HG02973 (cell line): ENCODE results near the gene AK1.
"Not testable (repeated sequence)": the region's sequence is repeated elsewhere in the genome, so short reads cannot be mapped to it uniquely, and the experiment has no call there.

Experiments
- ATAC-seq: cut with Tn5 transposase; IDR thresholded peaks from one replicate; pipeline ENCODE4 v1.9.1; 2021; ENCODE audit warnings: moderate library complexity; ENCODE audit not compliant: unreplicated experiment

The AK1 gene

GRCh38 chr9:127884976-127885490 lies 7.6 kb upstream of the AK1 start:
- no peak for ATAC-seq

GRCh38 chr9:127884427-127884911 lies 7.0 kb upstream of the AK1 start:
- no peak for ATAC-seq

GRCh38 chr9:127883959-127884358 lies 6.5 kb upstream of the AK1 start:
- no peak for ATAC-seq

GRCh38 chr9:127881715-127882114 lies 4.2 kb upstream of the AK1 start:
- ATAC-seq: not testable (repeated sequence)

GRCh38 chr9:127880143-127880542 lies 2.7 kb upstream of the AK1 start:
- no peak for ATAC-seq

- ATAC-seq: no peak
These were observed 1.3 kb upstream of the AK1 start for GRCh38 chr9:127878652-127879390.

GRCh38 chr9:127878001-127878651 lies 651 bp upstream of the AK1 start:
- ATAC-seq: no peak

GRCh38 chr9:127876764-127877562 lies 512 bp downstream of the AK1 start:
- no peak for ATAC-seq

GRCh38 chr9:127876026-127876763 lies 1.3 kb downstream of the AK1 start:
- ATAC-seq: no peak

GRCh38 chr9:127875306-127875966 lies 2.0 kb downstream of the AK1 start:
- ATAC-seq: no peak

- ATAC-seq: no peak
These were observed 2.9 kb downstream of the AK1 start for GRCh38 chr9:127874301-127875221.

GRCh38 chr9:127873886-127874285 lies 3.6 kb downstream of the AK1 start:
- ATAC-seq: no peak

- ATAC-seq: no peak
These were observed 4.2 kb downstream of the AK1 start for GRCh38 chr9:127873223-127873691.

- ATAC-seq: no peak
These were observed 4.9 kb downstream of the AK1 start for GRCh38 chr9:127872369-127873222.

GRCh38 chr9:127871531-127871930 lies 5.9 kb downstream of the AK1 start:
- ATAC-seq: no peak

- ATAC-seq: no peak
These were observed 6.6 kb downstream of the AK1 start for GRCh38 chr9:127870887-127871286.

- not testable (repeated sequence) for ATAC-seq
These were observed 7.4 kb downstream of the AK1 start for GRCh38 chr9:127870153-127870491.
